Activated CD4-positive, alpha-beta T cell treated with anti-CD3 and anti-CD28 coated beads, Interleukin-2, amount 10 ng/mL, durations not matched to agents 7 days and 5 days (primary cell): ENCODE measurements around the gene KCNJ10. TPM values are rescaled to one million over a fixed set of nuclear protein-coding genes. Genes with fewer than 3 reads are reported as not detected.

Source experiments
- CTCF ChIA-PET: fragments of 350-600 bp; sonication (Branson Sonifier 250); formaldehyde crosslinking; loops from one replicate; lab custom pipeline; 2021; ENCODE audit warnings: antibody characterized with exemption; lab: Charles Lee
- POLR2A ChIA-PET: fragments of 350-600 bp; sonication (Branson Sonifier 250); formaldehyde crosslinking; loops from one replicate; lab custom pipeline; 2021; ENCODE audit warnings: antibody characterized with exemption; lab: Charles Lee
- DNase-seq: peaks from one replicate; pipeline ENCODE4 v3.0.0-alpha.2; 2020
- H3K27ac Mint-ChIP-seq: one replicate; pipeline ENCODE4 v1.8.0; 2021; ENCODE audit warnings: mild to moderate bottlenecking, moderate library complexity, mixed read lengths
- H3K27me3 Mint-ChIP-seq: one replicate; pipeline ENCODE4 v1.8.0; 2021; ENCODE audit warnings: mixed read lengths
- H3K36me3 Mint-ChIP-seq: one replicate; pipeline ENCODE4 v1.8.0; 2021; ENCODE audit warnings: low read depth, mixed read lengths
- H3K4me1 Mint-ChIP-seq: one replicate; pipeline ENCODE4 v1.8.0; 2021; ENCODE audit warnings: mixed read lengths
- H3K4me3 Mint-ChIP-seq: one replicate; pipeline ENCODE4 v1.8.0; 2021; ENCODE audit warnings: mild to moderate bottlenecking, moderate library complexity, mixed read lengths
- H3K9me3 Mint-ChIP-seq: one replicate; pipeline ENCODE4 v1.8.0; 2021; ENCODE audit warnings: mixed read lengths
- total RNA-seq, 2 experiments: library from RNA; stranded (reverse); gene quantifications; one replicate each; pipeline ENCODE4 v1.2.3, GENCODE V29; 2021

KCNJ10 gene
- total RNA-seq, 2 experiments from 2014 or later = not detected

GRCh38 chr1:159957824-159958268 is 112.1 kb downstream of the KCNJ10 start:
- Mint-ChIP-seq H3K4me3 (no peak overlapping the region), H3K4me1 (peaks cover 8% of the 10 kb centered on the region), H3K27ac (no peak overlapping the region), H3K36me3 (no peaks in the 10 kb centered on the region), H3K27me3 (peaks cover 15% of the 10 kb centered on the region), H3K9me3 (no peaks in the 10 kb centered on the region)
- POLR2A ChIA-PET = no interaction called here
- DNase-seq = no peak
- CTCF ChIA-PET = interaction anchor here (0.6 to 1.3 kb wide), 4 partner anchors 12 to 548 kb away, joined by 3 to 4 read pairs (median 3); no protein-coding TSS in a partner anchor

- no peak overlapping the region for H3K4me3 Mint-ChIP-seq
- H3K4me1 Mint-ChIP-seq = peaks cover 8% of the 10 kb centered on the region
- no peak overlapping the region for H3K27ac Mint-ChIP-seq
- DNase-seq = no peak
- POLR2A ChIA-PET = no interaction called here
- H3K36me3 Mint-ChIP-seq = no peaks in the 10 kb centered on the region
- H3K27me3 Mint-ChIP-seq = peaks cover 22% of the 10 kb centered on the region
- CTCF ChIA-PET = interaction anchor here (0.6 to 1.2 kb wide), 2 partner anchors 50 to 63 kb away, joined by 3 to 4 read pairs; no protein-coding TSS in a partner anchor
- H3K9me3 Mint-ChIP-seq = no peaks in the 10 kb centered on the region
Measured at GRCh38 chr1:159955456-159955855, 114.5 kb downstream of the KCNJ10 start.

GRCh38 chr1:159953536-159954515 is 116.1 kb downstream of the KCNJ10 start, which contains the start of gene SLAMF9:
TSS of gene SLAMF9 (minus strand) at chr1:159954237. CDS start at chr1:159954137, 100 bp downstream.
- ChIA-PET POLR2A (no interaction called here), CTCF (no interaction called here)
- Mint-ChIP-seq H3K27ac (no peak within 1 kb of the TSS), H3K27me3 (peaks cover 22% of the 10 kb centered on the region), H3K9me3 (no peaks in the 10 kb centered on the region), H3K36me3 (no peaks in the 10 kb centered on the region), H3K4me3 (no peak within 1 kb of the TSS), H3K4me1 (peaks cover 3% of the 10 kb centered on the region)
- DNase-seq = no peak

GRCh38 chr1:159952932-159953331 is 117.0 kb downstream of the KCNJ10 start:
- ChIA-PET POLR2A (interaction anchor here (0.6 kb wide), 1 partner anchor 154 kb away, joined by 3 read pairs; no protein-coding TSS in a partner anchor), CTCF (no interaction called here)
- H3K27me3 Mint-ChIP-seq = peaks cover 28% of the 10 kb centered on the region
- no peaks in the 10 kb centered on the region for H3K4me1 Mint-ChIP-seq
- H3K36me3 Mint-ChIP-seq = no peaks in the 10 kb centered on the region
- no peak overlapping the region for H3K4me3 Mint-ChIP-seq
- no peak overlapping the region for H3K27ac Mint-ChIP-seq
- H3K9me3 Mint-ChIP-seq = no peaks in the 10 kb centered on the region
- DNase-seq = no peak

GRCh38 chr1:159951551-159951950 is 118.4 kb downstream of the KCNJ10 start:
- CTCF ChIA-PET = interaction anchor here (1.4 kb wide), 1 partner anchor 153 kb away, joined by 4 read pairs; no protein-coding TSS in a partner anchor
- H3K9me3 Mint-ChIP-seq = no peaks in the 10 kb centered on the region
- POLR2A ChIA-PET = no interaction called here
- no peak overlapping the region for H3K27ac Mint-ChIP-seq
- no peaks in the 10 kb centered on the region for H3K4me1 Mint-ChIP-seq
- H3K4me3 Mint-ChIP-seq = no peak overlapping the region
- DNase-seq = no peak
- no peaks in the 10 kb centered on the region for H3K36me3 Mint-ChIP-seq
- peaks cover 37% of the 10 kb centered on the region for H3K27me3 Mint-ChIP-seq

- no peaks in the 10 kb centered on the region for H3K9me3 Mint-ChIP-seq
- no peak overlapping the region for H3K4me3 Mint-ChIP-seq
- POLR2A ChIA-PET = no interaction called here
- CTCF ChIA-PET = interaction anchor here (1.3 to 1.4 kb wide), 2 partner anchors 10 to 153 kb away, joined by 3 to 4 read pairs; no protein-coding TSS in a partner anchor
- no peak for DNase-seq
- H3K4me1 Mint-ChIP-seq = peaks cover 2% of the 10 kb centered on the region
- H3K36me3 Mint-ChIP-seq = no peaks in the 10 kb centered on the region
- peaks cover 43% of the 10 kb centered on the region for H3K27me3 Mint-ChIP-seq
- H3K27ac Mint-ChIP-seq = no peak overlapping the region
Measured at GRCh38 chr1:159951016-159951415, 118.9 kb downstream of the KCNJ10 start.

GRCh38 chr1:159949981-159950381 is 120.0 kb downstream of the KCNJ10 start:
- Mint-ChIP-seq H3K36me3 (no peaks in the 10 kb centered on the region), H3K27ac (no peak overlapping the region), H3K27me3 (peaks cover 46% of the 10 kb centered on the region), H3K4me3 (no peak overlapping the region), H3K9me3 (no peaks in the 10 kb centered on the region), H3K4me1 (peaks cover 8% of the 10 kb centered on the region)
- ChIA-PET POLR2A (no interaction called here), CTCF (interaction anchor here (1.3 kb wide), 1 partner anchor 9 kb away, joined by 3 read pairs; no protein-coding TSS in a partner anchor)
- DNase-seq = no peak

- peaks cover 12% of the 10 kb centered on the region for H3K4me1 Mint-ChIP-seq
- ChIA-PET POLR2A (no interaction called here), CTCF (no interaction called here)
- no peak overlapping the region for H3K27ac Mint-ChIP-seq
- H3K36me3 Mint-ChIP-seq = no peaks in the 10 kb centered on the region
- no peaks in the 10 kb centered on the region for H3K9me3 Mint-ChIP-seq
- no peak overlapping the region for H3K4me3 Mint-ChIP-seq
- peaks cover 51% of the 10 kb centered on the region for H3K27me3 Mint-ChIP-seq
- no peak for DNase-seq
Measured at GRCh38 chr1:159949123-159949522, 120.8 kb downstream of the KCNJ10 start.

Other genes starting within 250 kb of the KCNJ10 start
- gene SLAMF8, start 243.3 kb downstream of the KCNJ10 start, total RNA-seq = under 1 TPM; 0.47 to 0.89 TPM
- gene VSIG8, start 207.5 kb downstream of the KCNJ10 start, total RNA-seq = not detected
- gene CFAP45, start 170.0 kb downstream of the KCNJ10 start, total RNA-seq = under 1 TPM; 0.25 to 0.37 TPM
- 100 to 1,000 TPM; 429 to 461 TPM for gene TAGLN2, start 144.7 kb downstream of the KCNJ10 start, total RNA-seq
- gene IGSF9, start 124.5 kb downstream of the KCNJ10 start, total RNA-seq = not detected
- not detected for gene SLAMF9, start 115.9 kb downstream of the KCNJ10 start, total RNA-seq
- gene PIGM, start 38.2 kb downstream of the KCNJ10 start, total RNA-seq = 1 to 10 TPM; 5.9 to 6.4 TPM
- gene KCNJ9, start 11.4 kb upstream of the KCNJ10 start, total RNA-seq = not detected
- 10 to 100 TPM; 36.4 to 40.9 TPM for gene IGSF8, start 28.5 kb upstream of the KCNJ10 start, total RNA-seq
- gene ATP1A2, start 45.6 kb upstream of the KCNJ10 start, total RNA-seq = not detected
- not detected for gene ATP1A4, start 81.4 kb upstream of the KCNJ10 start, total RNA-seq
- not detected for gene CASQ1, start 120.4 kb upstream of the KCNJ10 start, total RNA-seq
- 10 to 100 TPM; 29.3 to 32.5 TPM for gene PEA15, start 135.2 kb upstream of the KCNJ10 start, total RNA-seq
- 100 to 1,000 TPM; 112 to 117 TPM for gene DCAF8, start 192.4 kb upstream of the KCNJ10 start, total RNA-seq
- 10 to 100 TPM; 48.8 to 49.8 TPM for gene PEX19, start 215.0 kb upstream of the KCNJ10 start, total RNA-seq